ENCODE measurements around the gene ERC2.

ERC2 gene

DNA sequence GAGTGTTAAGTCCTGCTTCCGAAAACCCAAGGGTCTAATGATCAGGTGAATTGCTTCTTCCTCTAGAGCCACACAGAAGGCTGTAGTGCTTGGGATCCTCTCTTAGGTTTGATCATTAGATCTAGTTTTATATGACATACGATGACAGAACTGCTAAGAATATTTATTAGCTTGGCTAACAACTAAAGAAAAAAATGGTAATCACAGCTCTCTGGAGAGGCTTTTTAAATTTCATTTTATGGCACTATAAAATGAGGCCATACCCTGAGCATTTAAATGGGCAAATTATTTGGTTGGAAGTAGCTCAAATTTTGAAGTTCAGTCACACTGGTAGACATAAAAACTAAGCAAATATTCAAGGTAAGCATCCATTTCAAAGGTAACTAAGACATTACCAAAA lies 498.6 kb downstream of the ERC2 start:
- no peak for DNase-seq

DNA sequence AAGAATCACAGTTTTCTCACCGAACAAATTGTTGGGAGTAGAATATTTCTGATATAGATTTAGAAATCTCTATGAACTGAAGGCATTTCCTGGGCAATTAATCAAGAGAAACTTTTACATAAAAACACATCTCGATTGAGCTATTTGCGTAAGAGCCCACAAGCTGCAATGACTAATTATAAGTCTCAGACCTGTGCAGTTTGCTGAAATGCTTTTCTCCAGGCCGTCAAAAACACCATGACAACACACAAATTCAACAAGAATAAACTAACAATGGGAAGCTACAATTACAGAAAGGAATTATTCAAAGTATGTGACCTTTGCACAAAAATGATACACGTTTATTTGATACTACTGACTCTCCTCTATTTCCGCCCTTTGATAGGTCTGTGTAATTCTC lies 499.9 kb downstream of the ERC2 start:
- no peak for DNase-seq

DNA sequence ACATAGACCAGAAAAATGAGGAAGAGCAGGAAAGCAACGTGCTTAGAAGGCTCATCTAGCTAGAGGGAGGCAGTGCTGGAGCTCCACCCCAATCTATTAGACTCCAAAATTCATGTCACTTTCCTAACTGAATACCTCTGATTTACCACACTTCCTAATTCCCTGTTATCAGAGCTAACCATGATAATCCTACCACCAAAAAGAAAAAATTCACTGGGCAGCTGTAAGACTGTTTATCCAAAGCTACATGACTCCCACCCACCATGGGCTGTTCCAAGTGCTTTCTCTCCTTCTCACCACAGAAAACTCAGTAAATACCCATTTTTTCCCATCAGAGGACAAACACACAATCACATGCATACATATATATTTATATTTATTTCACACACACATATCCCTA lies 501.7 kb downstream of the ERC2 start:
- DNase-seq, result no peak

DNA sequence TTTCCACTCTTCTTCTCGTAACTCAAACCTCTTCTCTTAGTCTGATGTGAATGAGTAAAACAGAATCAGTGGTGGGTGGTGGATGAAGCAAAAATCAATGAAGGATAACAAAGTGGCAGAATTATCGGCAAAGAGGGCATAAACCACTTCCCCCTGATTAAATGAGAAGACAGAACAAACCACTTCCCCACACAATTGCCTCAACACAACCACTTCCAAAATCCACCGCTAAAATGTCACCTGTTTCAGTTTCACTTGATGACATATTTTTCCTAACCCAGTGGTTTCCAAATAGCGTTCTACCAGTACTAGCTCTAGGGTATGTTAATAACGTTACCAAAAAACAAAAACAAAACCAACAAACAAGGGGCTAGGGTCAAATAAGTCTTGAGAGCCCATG lies 502.5 kb downstream of the ERC2 start:
- no peak for DNase-seq

DNA sequence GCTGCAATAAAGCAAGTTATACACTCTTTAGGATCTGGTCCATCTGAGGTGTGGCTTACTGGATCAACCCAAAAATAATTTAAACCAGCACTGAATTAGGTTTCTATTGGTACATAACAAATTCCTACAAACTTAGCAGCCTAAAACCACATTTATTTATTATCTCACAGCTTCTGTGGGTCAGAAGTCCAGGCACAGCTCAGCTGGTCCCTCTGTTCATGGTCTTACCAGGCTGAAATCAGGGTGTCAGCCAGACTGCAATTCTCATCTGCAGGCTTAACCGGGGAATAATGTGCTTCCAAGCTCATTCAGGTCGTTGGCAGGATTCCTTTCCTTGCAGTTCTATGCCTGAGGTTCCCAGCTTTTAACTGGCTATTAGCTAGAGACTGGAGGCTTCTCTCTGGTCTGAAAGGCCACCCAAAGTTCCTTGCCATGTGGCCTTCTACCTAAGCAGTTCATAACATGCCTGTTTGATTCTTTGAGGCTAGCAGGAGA lies 503.7 kb downstream of the ERC2 start:
- no peak for DNase-seq

DNA sequence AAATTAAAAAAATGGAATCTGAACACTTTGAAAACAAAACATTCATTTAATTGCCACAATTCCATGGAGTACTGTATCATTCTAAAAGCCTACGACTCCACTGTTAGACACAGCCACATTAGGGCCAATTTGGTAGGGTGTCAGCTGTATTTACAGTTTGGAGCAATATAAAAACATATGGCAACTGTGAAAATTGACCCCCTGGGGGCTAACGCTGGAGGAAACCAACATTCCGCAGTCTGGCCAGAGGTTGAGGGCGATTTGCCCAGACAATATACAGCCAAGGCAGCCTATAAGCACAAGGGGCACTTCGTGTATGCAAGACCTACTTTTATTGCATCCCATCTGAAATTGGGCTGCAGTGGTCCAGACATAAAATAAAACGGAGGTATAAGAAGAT lies 504.7 kb downstream of the ERC2 start:
- DNase-seq, result no peak

DNA sequence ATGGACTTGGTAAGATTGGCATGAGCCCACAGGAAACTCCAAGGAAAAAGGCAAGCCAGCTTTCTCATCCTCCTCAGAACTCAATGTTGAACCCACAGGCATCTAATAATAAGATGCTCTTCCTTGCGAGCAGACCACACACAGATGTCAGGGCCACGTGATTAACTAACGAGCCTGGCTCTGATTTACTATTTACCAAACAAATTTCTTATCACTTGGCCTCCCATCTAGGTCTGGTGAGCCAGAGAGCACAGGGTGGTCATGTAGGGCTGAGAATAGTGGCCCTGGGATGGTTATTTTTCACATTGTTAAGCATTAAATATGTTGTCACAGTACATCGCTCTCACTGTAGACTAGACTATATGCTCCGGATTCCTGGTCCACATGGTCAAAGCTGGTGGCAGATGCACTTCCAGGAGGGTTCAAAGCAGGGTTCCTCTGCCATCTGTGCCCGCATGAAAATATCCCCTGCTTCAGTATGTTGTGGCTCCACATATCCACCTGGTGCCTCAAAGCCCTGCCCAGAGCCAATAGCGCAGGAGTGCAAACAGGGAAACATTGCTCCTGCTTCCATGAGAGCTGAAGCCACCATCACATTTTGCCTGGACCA lies 508.7 kb downstream of the ERC2 start:
- no peak for DNase-seq

DNA sequence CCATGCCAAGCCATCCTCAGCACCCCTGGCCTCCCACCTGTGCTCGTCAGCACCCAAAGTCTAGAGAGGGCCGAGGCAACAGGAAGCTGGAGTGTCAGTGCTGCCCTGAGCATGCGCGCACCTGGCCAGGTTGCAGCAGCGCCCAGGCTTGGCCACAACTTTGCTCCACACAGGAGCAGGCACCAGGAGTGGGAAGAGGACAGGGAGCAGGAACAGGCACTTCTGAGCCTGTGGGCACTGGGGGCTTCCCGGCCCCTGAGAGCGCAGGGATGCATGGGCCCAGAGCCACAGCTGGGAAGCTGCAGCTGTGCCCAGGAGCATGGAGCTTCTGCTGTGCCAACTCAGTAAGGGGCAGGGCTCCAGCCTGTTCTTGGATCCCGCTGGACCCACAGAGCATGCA lies 509.7 kb downstream of the ERC2 start:
- DNase-seq, result no peak

DNA sequence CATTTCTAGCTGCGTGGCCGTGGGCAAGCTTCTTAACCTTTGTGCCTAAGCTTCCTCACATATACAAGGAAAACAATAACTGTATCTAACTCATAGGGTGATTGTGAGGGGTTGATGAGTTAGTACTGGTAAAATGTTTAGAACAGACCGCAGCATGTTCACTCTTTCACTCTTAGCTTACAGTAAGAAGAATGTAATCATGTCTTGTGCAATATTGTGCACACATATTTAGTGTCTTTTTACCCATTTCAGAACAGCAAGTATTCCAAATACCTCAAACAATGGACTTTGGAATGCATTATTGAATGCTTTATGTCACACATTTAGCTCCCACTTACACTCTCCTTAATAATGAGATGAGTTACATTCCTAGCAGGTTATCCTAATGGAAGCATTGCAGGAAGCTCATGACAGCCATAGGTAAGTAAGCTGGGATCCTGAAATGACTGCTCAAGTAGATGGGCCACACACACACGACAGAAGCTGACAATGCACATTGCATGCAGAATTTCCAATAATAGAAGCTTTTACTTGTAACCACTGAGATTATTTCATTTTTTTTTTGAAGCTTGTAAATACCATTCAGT lies 512.3 kb downstream of the ERC2 start:
- no peak for DNase-seq

DNA sequence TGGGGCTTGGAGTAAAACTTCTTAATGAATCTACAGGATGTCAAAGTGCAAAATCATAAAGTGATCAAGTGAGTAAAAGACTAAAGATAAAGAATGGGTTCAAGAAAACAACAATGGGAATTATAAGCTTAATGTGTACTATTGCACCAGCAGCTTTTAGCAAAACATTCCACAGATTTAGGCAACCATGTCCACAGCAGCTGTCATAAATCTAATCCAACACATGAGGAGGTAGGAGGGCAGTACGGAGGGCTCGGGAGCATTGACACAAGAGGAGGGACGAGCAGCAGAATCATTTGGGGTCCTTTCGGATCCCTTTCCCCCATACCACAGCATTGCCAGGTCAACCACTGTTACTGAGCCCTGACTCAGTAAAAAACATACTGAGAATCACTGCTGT lies 516.9 kb downstream of the ERC2 start:
- no peak for DNase-seq

DNA sequence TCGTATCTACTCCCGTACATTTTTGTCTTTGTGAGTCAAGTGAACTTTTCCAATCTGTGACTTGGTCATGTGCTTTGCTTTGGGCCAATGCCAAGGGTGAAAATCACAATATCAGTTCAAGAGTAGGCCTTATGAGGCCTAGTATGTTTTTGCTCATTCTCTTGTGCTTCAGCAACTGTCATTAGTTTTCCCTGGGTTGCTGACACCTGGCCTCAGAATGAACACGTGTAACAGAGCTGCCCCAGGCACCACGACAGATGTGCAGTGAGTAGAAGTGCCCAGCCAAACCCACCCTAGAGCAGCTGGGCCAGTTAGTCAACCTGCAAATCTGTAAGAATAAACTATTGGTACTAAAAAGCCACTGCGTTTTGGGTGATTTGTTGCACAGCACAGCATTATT lies 520.9 kb downstream of the ERC2 start:
- no peak for DNase-seq

DNA sequence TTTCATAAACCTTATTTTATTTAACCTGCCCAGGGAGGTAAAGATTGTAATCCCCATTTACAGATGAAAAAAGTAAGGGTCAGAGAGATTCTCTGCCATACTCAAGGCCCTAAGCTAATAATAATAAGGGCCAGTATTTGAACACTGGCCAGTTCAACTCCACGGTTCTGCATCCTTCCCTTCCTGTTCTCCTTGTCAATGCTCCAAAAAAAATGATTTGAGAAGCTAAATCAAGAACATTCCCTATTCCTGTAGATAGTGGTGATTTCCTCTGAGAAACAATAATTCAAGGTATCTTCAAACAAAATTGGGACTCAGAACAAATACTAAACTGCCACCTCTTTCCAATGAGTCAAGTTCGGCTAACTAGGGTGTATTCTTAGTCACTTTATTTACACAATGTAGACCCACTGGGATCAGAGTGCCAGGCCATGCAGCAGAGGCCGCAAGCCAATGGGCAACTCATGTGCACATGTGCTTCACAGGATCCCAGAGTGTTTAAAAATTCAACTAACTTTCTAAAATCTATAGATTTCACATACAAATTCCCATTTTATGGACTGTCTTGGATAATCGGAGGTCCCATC lies 521.6 kb downstream of the ERC2 start:
- DNase-seq, result no peak

DNA sequence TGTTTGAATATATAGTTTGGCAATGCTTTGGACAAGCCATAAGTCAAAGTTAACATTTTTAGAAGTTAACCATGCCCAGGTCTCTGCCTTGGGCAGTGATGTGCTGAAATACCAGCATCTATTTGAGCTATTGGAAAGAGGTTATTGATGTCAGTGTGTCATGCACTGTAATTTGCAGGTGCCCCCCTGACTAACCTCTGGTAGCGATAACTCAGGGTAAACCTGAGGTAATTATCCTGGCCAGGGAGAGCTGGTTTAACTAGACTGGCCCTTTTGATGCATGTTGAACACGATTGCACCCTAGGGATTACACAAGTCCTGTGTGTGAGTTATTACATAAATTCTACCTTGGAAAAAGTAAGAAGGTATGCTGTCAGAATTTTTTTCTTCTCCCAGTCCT lies 525.4 kb downstream of the ERC2 start:
- no peak for DNase-seq

DNA sequence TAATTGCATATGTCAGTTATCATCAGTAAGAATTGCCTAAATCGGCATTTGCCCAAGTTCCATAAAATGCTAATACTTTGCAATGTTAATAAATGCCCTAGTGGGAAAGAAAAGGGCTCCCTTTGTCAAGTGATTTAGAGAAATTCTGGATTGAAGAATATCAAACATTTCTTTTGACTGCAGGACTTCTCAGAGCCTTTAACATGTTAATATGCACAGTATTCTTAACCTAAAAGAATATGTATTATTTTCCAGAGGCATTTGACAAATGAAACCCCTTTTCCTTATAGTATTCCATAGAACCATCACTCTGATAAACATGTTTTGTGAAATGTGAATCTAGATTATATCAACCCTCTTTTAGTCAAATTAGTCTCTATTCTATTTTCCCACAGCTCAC lies 529.0 kb downstream of the ERC2 start:
- DNase-seq, result no peak

DNA sequence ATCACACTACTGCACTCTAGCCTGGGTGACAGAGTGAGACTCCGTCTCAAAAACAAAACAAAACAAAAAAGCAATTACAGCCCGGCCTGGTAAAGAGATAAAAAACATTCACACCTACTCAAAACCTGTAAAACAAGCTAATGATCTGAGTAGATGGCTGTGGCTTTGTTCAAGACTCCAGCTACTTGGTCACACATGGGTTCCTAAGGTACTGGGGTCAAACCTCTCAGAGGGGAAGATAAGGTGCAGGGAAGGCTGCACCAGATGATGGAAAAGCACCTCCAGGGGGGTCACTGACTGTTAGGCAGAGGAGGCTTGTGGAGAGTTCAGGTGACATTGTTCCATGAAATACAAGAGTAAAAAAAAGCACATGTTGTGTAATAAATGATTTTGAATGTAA lies 531.0 kb downstream of the ERC2 start:
- no peak for DNase-seq

DNA sequence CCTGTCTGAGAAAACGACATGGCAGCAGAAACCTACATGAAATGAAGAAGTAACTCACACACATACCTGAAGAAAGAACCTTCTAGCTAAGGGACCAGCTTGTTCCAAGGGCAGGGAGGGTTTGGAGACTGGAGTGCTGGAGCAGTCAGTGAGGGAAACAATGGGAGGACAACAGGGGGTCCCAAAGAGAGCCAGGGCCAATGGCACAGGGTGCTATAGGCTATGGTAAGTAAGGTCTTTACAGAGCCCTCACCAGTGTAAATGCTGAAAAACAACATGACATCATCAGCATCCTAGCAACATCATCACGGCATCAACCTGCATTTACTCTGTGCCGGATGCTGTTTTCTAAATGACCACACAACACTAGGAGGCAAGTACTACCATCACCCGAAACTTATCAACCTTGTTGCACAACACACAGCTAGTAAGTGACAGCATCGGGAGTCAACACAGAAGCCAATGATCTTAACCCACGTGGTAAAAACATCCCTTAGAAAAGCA lies 531.7 kb downstream of the ERC2 start:
- DNase-seq, result no peak

DNA sequence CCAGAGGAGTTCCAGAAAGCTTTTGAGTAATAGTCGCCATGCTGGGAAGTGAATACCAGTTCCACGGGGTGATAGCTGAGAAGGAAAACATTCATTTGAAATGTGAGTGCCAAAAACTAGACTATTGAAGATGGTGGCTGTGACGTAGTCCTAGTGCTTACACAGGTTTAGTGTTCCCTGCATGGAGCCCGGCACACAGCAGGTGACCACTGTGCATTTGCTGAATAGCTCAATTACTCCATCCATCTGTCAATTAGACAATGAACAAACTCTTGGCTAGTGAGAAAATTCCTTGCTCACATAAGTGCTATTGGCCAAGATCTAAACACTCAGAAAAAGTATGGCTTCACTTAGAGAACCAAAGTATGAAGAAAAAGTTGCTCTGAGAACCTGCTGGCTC lies 533.0 kb downstream of the ERC2 start:
- DNase-seq, result no peak

DNA sequence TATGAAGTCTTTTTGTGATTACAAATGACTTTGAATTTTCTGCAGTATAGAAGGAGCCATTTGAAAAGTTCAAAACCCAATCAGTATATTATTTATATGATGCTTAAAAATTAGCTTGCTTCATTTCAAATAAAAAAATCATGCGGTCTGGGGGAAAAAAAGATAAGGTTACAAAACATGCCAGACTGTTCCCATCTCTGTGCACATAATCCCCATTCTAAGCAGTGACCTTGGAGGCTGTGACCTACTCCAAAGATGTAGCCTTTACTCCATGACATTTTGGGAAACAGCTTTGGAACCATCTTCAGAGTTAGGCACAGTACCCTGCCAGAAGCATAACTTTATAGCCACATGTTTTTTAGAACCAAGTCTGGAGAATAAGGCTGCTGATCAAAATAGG lies 533.5 kb downstream of the ERC2 start:
- no peak for DNase-seq

DNA sequence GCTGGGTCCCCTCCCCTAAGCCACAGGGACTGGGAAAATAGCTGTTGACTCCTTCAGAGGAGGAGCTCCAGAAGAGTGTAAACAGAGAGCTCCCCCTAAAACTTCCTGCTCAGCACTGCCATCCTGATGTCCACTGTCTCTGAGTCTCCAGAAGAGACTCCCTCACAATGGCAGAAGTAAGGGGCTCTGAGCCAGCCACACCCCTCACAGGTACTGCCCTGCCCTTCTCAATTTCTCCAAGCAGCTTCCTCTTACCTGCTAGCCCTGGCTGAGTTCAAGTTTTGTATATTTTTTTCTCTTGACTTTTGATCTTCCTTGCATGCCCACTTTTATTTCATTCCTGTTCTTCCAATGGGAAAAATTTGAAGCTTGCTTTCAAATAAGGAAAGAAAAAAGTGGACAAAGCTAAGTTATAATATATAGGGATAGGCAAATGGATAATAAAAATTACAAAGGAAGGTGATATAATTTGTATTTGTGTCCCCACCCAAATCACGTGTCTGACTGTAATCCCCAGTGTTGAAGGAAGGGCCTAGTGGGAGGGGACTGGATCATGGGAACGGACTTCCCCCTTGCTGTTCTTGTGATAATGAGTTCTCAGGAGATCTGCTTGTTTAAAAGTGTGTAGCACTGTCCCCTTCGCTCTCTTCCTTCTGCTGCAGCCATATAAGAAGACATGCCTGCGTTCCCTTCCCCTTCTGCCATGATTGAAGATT lies 539.0 kb downstream of the ERC2 start:
- DNase-seq, result no peak

DNA sequence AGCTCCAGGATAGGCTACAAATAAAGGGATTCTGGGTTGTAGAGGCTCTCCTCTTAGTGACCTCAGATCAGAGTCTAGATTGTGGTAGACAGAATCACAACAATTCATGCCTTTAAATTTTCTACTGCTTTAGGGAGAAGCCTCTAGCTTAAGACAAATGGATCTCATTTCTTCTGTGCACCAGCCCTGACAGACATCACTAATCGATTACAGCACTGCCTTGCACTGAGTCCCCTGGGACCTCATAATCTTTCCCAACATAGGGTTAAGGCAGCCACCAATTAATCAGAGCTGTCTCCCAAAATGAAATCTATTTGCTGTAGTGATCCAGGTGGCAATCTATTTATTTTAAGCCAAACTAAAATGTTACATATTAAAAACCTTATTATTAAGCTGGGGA lies 544.6 kb downstream of the ERC2 start:
- no peak for DNase-seq

DNA sequence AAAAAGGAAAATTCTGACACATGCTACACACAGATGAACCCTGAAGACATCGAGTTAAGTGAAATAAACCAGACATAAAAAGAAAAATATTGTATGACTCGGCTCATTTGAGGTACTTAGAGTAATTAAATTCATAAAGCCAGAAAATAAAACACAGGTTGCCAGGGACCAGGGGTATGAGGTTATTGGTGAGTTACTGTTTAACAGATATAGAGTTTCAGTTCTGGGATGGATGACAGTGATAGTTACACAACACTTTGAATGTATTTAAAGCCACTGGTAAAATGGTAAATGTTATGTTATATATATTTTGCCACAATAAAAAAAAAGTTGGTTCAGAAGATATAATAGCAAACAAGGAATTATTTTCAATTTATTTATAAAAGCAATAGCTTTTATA lies 545.1 kb downstream of the ERC2 start:
- DNase-seq, result no peak

DNA sequence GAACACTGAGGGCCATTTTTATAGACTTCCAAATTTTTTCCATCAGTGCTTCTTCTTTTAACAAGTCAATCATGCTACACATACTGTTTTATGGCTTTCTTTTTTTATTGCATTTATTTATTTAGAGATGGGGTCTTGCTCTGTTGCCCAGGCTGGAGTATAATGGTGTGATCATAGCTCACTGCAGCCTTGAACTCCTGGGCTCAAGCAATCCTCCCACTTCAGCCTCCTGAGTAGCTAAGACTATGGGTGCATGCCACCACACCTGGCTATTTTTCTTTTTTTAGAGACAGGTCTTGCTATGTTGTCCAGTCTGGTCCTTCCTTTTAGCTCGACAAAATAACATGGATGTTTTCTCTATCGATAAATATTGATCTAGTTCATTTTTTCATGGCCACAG lies 555.4 kb downstream of the ERC2 start:
- DNase-seq, result no peak

DNA sequence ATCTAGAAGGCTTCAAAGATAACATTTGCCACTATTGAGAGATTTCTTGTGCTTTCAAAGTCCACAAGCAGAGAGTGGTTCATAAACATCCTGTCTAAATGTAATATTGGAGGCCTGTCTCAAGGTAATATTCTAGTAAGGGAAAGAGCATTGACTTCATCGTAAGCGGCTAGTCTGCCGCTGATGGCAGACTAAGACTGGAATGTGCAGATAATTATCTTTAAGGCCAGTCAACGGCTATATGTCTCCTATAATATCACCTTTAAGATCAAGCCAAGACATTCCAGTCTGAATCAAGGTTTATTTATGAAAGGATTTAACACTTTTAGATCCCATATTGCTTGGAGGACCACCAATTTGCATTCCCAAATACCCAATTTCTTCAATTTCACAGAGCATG lies 557.0 kb downstream of the ERC2 start:
- no peak for DNase-seq

DNA sequence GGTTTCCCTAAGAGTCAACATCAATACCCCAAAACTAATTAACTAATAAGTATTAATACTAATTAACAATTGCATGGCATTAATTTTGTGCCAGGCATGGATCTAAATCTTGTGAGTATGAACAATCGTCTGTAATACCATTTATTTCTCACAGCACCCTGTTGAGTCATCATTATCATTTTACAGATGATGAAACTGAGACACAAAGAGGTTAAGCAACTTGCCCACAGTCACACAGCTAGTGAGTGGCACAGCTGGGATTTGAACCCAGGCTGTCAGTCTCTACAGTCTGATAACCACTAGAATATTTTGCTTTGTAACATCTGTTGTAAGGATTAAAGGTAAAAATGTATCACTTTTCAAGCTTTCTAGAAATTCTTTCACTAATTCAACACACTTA lies 557.7 kb downstream of the ERC2 start:
- DNase-seq, result no peak

Measured in suppressor macrophage (primary cell).